Hematopoietic multipotent progenitor cell (in vitro differentiated cells): ENCODE measurements around the gene CCDC188. TPM values are rescaled to one million over a fixed set of nuclear protein-coding genes. Genes with fewer than 3 reads are reported as not detected.
"Not testable (repeated sequence)": the region's sequence is repeated elsewhere in the genome, so short reads cannot be mapped to it uniquely, and the experiment has no call there.

Experiments
- DNase-seq, 3 donors: peaks; one replicate each; pipeline ENCODE4 v3.0.0-alpha.2; 2011 to 2015; ENCODE audit warnings: low read depth in 2 of 3, low spot score in 2 of 3
- total RNA-seq: library from RNA; depleted of rRNA; stranded (reverse); fragments of >200 nt; gene quantifications from one replicate; pipeline ENCODE4 v1.2.3, GENCODE V29; 2012

CCDC188 gene
- total RNA-seq, 1 donor = 1.6 TPM

DNA sequence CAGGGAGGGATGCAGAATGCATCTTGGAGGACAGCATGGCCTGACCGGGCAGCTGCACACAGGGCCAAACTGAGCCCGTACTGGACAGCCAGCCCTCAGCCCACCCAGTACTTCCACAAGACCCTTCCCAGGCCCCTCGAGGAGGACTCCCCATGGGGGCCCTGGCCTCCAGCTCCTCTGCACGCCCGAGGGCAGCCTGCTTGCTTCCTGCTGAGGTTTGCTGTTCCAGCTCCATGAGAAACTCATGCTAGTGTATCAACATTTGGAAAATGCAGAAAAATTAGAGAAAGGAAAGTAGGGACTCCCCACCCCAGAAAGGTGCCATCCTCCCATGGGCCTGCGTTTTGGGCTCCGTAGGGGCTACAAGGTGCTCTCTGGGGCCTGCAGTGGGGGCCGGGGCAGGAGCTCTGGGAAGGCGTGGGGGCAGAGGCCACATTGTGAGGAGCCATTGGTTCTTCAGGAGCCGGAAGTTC lies 21.3 kb upstream of the CCDC188 start:
- DNase-seq = no peak

- no peak for DNase-seq
These were observed 20.7 kb upstream of the CCDC188 start for GRCh38 chr22:20171288-20172140.

DNA sequence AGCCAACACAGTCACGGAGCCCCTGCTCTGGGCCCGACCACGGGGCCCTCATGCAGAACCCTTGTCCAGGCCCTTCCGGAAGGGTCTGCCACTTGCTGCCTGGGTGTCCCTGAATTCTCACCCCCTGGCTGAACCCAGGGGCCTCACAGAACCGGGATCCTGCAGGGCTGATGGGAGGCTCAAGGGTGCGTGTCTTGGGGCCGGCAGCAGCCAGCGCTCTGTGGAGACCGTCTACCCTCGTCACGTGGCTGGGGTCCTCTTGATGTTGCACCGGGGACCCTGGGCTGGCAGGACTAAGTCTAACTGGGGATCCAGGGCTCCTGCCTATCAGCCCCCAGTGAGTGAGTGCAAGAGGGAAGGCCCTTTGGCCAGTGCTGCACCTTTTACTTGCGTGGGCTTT lies 19.3 kb upstream of the CCDC188 start:
- DNase-seq = no peak

- no peak for DNase-seq
These were observed 18.5 kb upstream of the CCDC188 start for GRCh38 chr22:20169253-20169822.

- no peak for DNase-seq
These were observed 16.9 kb upstream of the CCDC188 start for GRCh38 chr22:20167643-20168322.

DNA sequence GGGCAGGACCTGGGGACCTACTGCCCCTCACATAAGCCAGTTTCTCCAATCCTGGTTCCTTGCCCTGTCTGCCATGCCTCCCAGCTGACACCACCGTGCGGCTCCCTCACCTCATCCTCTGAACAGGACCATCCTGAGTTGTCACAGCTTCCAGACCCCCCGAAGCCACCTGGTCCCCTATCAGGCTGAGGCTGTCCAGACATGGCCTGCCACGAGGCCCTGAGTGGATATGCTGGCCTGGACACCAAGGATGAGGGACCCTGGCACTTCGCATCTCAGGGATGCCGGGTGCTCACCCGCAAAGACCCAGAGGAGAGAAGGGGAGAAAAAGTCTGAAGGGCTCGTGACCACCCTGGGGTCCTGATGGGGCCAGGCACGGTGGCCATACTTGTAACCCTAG lies 15.8 kb upstream of the CCDC188 start:
- no peak for DNase-seq

- DNase-seq = no peak
These were observed 15.1 kb upstream of the CCDC188 start for GRCh38 chr22:20165913-20166312.

GRCh38 chr22:20165421-20165820 lies 14.6 kb upstream of the CCDC188 start:
- DNase-seq = no peak

DNA sequence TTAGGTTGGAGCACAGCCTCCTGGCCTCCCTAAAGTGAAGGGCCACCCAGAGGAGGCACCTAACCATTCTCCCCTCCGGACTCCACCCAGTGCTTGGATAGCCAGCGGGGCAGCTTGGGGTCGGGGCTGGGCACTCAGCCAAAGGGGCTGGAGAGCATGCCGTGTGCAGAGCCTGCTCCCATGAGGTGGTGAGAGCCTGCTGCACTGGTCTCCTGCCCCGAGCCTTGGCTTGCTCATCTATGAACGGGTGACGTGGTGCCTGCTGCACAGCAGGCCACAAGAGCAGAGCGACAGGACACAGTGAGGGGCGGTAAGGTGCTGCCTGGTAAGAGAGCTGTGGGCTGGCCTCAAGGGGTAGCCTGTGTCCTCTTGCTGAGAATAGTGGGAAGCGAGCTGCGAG lies 14.0 kb upstream of the CCDC188 start:
- DNase-seq = no peak

GRCh38 chr22:20160041-20160440 lies 9.2 kb upstream of the CCDC188 start:
- no peak for DNase-seq

GRCh38 chr22:20159531-20159930 lies 8.7 kb upstream of the CCDC188 start:
- not testable (repeated sequence) for DNase-seq

DNA sequence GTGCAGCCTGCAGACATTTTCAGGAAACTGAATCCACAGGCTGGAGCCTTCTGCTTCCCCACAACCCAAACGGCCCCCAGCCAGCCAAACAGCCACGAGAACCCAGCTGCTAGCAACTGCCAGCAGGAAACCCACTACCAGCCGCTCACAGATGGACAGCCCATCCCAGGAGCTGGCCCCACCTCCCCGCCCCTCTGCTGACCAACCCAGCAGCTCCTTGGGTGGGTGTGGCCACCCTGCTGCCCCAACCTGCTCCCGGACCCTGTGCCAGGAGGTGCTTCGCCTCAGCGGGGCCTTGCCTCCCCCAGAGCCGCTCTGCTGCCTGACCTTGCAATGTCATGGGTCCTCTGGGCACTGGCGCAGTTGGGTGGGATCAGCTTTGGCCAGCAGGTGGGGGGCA lies 8.2 kb upstream of the CCDC188 start:
- DNase-seq = peak in 2 of 3 donors; percentile 81 to 97

- DNase-seq = peak in 1 of 3 donors; percentile 50
These were observed 7.7 kb upstream of the CCDC188 start for GRCh38 chr22:20158391-20159036.

DNA sequence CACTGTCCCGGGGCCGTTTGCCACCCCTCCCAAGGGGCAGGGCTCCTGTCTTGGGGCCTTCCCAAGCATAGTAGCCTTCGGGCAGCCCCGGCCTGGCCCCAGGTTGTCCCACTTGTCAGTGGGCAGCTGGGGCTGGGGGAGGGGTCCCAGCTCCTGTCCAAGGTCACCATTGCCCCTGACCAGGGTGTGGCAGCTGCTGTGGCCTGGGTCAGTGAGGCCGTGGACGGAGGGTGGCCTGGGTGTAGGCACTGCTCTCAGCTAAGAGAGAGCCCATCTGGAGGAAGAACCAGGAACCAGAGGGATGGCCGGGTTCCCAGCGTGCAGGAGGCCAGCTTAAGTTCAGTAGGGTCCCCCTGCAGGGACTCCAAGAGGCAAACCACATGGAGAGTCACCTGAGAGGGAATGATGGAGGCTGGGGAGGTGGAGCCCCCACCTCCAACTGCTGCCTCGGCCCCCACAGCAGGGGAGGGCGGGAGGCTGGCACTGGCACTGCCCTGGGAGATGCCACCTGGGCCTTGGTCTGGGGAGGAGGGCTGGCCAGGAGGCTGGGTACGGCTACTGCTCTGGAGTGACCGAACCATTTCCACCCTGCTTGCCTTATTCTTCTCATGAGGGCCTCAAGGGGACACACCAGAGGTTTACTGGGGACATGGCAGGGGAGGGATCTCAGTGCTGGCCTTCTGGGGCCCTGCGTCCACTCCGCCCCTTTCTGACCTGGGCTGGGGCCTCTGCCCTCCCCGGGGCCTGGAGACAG lies 6.8 kb upstream of the CCDC188 start:
- DNase-seq = no peak

DNA sequence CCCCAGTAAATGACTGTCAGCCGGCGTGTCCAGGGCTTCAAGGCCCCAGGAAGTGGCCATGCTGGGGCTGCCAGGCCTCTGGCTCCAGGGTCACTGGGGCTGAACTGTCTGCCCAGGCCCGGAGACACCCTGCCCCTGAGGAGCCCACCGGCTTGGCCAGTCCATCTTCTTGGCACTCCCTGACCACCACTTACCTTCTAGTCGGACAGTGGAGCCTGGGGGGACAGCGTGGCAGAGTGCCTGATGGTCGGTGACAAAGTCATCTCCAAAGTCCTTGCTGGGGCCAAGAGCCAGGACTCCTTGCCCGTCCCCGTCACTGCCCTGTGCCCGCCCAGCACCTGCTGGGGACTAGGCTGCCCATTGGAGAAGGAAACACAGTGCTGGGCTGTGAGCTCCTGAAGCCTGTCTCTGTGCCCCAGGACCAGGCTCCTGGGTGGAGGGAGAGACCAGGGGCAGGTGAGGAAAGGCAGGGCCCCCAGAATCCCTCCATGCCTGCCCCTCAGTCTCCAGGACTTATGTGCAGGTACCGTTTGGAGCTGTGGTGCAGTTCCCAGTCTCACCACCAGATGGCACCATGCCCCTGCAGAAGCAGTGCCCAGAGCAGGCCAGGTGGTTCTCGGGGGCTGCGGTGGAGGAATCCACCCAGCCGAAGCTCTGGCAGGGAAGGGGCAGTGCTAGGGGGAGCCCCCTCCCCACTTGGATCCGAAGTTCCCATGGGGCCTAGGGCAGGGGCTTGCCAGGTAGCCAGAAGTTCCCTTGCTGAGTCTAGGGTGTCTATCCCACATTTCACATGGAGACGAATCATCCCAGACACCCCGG lies 6.0 kb upstream of the CCDC188 start:
- peak; percentile 75 to 87 (median 85) for DNase-seq

DNA sequence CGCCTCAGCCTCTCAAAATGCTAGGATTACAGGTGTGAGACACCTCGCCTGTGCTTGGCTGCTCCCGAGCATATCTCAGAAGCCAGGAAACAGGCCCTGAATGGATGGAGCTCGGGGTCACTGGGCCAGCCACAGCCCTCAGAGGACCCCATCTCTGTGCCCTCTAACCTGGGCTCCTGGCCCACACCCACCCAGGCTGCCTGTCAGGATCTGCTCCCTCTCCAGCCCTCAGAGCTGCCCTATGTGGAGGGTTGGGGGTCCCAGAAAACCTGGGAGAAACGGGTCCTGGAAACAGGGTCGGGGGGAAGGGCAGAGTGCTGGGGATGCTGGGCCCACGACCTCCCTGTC lies 5.2 kb upstream of the CCDC188 start:
- no peak for DNase-seq

DNA sequence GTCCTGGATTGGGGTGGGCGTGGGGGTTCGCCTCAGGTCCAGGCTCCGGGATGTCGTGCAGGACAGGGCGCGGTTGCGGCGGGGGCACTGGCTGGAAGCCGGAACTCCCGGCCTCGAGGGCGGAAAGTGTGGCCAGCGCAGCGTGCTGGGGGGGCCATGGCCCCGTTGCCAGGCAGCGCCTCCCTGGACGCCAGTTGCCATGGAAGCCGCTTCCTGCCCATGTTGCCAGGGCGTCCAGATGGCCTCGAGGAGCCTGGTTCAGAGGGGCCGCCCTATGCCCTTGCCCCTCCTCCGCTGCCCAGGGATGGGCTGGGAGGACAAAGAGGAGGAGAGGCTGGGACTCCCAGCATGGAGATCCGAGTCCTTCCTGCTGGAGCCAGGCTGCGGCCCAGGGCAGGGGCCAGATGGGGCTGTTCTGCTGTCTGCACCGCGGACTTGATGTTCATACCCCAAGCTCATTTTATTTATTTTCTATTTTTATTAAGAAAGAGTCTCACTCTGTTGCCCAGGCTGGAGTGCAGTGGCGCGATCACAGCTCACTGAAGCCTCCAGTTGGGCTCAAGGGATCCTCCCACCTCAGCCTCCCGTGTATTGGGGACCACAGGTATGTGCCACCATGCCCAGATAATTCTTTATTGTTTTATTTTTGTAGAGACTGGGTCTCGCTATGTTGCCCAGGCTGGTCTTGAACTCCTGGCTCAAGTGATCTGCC lies 4.6 kb upstream of the CCDC188 start:
- DNase-seq = peak in 2 of 3 donors; percentile 57 to 69

DNA sequence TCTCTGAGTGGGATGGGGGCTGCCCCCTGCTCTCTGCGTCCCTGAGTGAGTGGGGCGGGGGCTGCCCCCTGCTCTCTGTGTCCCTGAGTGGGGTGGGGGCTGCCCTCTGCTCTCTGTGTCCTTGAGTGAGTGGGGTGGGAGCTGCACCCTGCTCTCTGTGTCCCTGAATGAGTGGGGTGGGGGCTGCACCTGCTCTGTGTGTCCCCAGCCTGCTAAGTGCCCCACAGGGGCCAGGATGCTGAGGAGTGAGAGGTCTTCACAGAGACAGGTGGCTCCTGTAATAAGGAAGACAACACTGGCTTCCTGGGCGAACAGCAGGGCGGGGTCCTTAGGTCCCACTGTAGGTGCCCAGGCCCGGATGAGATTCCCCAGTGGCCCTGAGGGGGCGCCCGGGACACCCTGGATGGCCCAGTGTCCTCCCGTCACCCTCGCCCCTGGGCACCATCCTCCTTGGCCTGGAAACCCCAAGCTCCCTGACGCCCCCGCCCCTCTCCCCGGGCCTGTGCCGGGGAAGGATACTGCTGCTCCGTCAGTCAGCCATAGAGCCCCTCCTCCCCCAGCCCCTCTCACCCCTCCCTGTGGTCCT lies 3.8 kb upstream of the CCDC188 start:
- no peak for DNase-seq

DNA sequence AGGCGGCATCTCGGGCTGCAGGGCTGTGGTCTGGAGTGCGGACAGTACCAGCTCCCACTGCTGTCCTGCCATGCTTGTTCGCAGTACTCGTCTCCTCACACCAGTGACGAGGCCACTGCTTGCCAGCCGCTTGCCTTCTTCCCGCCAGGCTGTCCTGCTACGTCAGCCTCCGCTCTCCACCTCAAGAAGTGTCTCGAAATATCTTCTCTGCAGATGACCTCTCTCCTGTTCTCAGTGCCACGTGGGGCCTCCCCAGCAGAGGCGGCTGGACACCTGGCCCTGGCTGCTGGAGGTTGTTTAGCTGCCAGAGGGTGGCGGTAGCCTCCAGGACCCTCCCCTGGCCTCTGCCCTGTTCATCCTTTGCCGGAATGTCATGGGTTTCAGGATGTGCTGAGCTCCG lies 3.1 kb upstream of the CCDC188 start:
- no peak for DNase-seq
